ENCODE data around the gene ENTR1.

GRCh38 chr9:136354592-136355085 lies 55.8 kb downstream of the ENTR1 start:
- TF ChIP-seq POLR2AphosphoS5 (IDR thresholded peaks at IDR 0.05) (no peak), CTCF (IDR thresholded peaks at IDR 0.05) (no peak), POLR2A (IDR thresholded peaks at IDR 0.05) (no peak)
